Vagina (tissue), 2 donors: ENCODE results near the gene JADE2. TPM values are rescaled to one million over a fixed set of nuclear protein-coding genes. Genes with fewer than 3 reads are reported as not detected.
A peak's percentile ranks its signal among the peaks of the same experiment; 100 is the strongest.

Experiments used
- DNase-seq, 2 donors: peaks; one replicate each; pipeline ENCODE4 v3.0.0-alpha.2; 2017; ENCODE audit errors: extremely low spot score in 2 of 2
- H3K27ac ChIP-seq: fragments of 200-600 bp; sonication (generic); one replicate; pipeline ENCODE4 v1.5.1; 2019
- H3K27me3 ChIP-seq: fragments of 200-600 bp; sonication (generic); one replicate; pipeline ENCODE4 v1.5.1; 2019
- H3K36me3 ChIP-seq, 2 donors: fragments of 200-600 bp; sonication (generic); one replicate each; pipeline ENCODE4 v1.5.1; 2017 to 2019
- H3K4me1 ChIP-seq: fragments of 200-600 bp; sonication (generic); one replicate; pipeline ENCODE4 v1.5.1; 2019
- H3K4me3 ChIP-seq, 2 donors: fragments of 200-600 bp; sonication (generic); 1 replicate in 1 of 2; 2 replicates in 1 of 2; pipeline ENCODE4 v1.5.1; 2016 to 2019
- H3K9me3 ChIP-seq: fragments of 200-600 bp; sonication (generic); one replicate; pipeline ENCODE4 v1.5.1; 2019
- POLR2A ChIP-seq, 2 donors: fragments of 450-650 bp; IDR thresholded peaks; one replicate each; pipeline ENCODE4 v1.6.1; 2017; ENCODE audit warnings: antibody characterized with exemption in 2 of 2, mild to moderate bottlenecking in 2 of 2, moderate library complexity in 2 of 2
- POLR2AphosphoS5 ChIP-seq, 2 donors: sonication (generic); formaldehyde crosslinking; IDR thresholded peaks; one replicate each; pipeline ENCODE4 v1.9.0; 2017; ENCODE audit warnings: antibody characterized with exemption in 2 of 2, mild to moderate bottlenecking in 2 of 2, low read depth in 1 of 2; ENCODE audit not compliant: insufficient read depth in 1 of 2
- intact Hi-C: fragments of 100-400 bp; cut with DNase I; formaldehyde crosslinking; loops from one replicate; pipeline ENCODE4 v1.15.1; 2023
- total RNA-seq: library from RNA; depleted of rRNA; stranded (reverse); fragments of >200 nt; gene quantifications from one replicate; pipeline ENCODE4 v1.2.3, GENCODE V29; 2016
- TF ChIP-seq, protein P1 (sequence below), 3 experiments: fragments of 450-650 bp in 2 of 3; fragments of 200-600 bp in 1 of 3; sonication (generic) in 1 of 3; IDR thresholded peaks; one replicate each; pipeline ENCODE4 v1.5.1; 2017 to 2019; ENCODE audit warnings: antibody characterized with exemption in 3 of 3, mild to moderate bottlenecking in 2 of 3, moderate library complexity in 2 of 3

JADE2 gene
- total RNA-seq, 1 donor from 2014 or later, result 35.4 TPM

- H3K36me3 ChIP-seq, result peaks cover 0 to 7% of the 10 kb centered on the region in 2 donors
- H3K4me3 ChIP-seq, result no peak overlapping the region
- peaks cover 71% of the 10 kb centered on the region for H3K4me1 ChIP-seq
- H3K27ac ChIP-seq, result no peak overlapping the region
- no peaks in the 10 kb centered on the region for H3K9me3 ChIP-seq
- TF ChIP-seq, protein P1, sequence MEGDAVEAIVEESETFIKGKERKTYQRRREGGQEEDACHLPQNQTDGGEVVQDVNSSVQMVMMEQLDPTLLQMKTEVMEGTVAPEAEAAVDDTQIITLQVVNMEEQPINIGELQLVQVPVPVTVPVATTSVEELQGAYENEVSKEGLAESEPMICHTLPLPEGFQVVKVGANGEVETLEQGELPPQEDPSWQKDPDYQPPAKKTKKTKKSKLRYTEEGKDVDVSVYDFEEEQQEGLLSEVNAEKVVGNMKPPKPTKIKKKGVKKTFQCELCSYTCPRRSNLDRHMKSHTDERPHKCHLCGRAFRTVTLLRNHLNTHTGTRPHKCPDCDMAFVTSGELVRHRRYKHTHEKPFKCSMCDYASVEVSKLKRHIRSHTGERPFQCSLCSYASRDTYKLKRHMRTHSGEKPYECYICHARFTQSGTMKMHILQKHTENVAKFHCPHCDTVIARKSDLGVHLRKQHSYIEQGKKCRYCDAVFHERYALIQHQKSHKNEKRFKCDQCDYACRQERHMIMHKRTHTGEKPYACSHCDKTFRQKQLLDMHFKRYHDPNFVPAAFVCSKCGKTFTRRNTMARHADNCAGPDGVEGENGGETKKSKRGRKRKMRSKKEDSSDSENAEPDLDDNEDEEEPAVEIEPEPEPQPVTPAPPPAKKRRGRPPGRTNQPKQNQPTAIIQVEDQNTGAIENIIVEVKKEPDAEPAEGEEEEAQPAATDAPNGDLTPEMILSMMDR (IDR thresholded peaks at IDR 0.05), result no peak
- TF ChIP-seq POLR2A (IDR thresholded peaks at IDR 0.05) (no peak), POLR2AphosphoS5 (IDR thresholded peaks at IDR 0.05; ENCODE audit: insufficient read depth in 1 of 2, low read depth in 1 of 2) (no peak)
- intact Hi-C loops, result no loop called here
- no peak for DNase-seq
- H3K27me3 ChIP-seq, result no peaks in the 10 kb centered on the region
Observed at GRCh38 chr5:134547066-134547465, 21.6 kb downstream of the JADE2 start.

DNA sequence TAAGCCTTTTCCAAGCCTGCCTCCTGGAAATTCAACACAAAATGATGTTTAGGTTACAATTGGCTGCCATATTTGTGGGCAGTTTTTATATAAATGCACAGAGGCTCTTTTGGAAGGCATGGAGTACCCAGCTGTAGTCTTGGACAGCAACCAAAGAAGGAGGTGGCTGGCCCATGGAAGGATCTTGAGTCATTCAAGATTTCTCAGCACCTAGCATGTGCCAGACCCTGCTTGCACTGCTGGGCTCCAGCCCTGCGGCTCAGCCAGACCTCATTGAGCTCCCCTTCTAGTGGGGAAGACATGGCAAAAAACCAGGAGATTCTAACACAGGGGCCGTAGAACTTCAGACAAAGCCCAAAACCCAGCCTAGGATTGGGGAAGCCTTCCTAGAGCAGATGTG is 22.1 kb downstream of the JADE2 start:
- Histone ChIP-seq H3K36me3 (peaks cover 0 to 12% of the 10 kb centered on the region in 2 donors), H3K4me1 (peaks cover 76% of the 10 kb centered on the region), H3K9me3 (no peaks in the 10 kb centered on the region), H3K4me3 (no peak overlapping the region), H3K27ac (no peak overlapping the region), H3K27me3 (no peaks in the 10 kb centered on the region)
- TF ChIP-seq POLR2AphosphoS5 (IDR thresholded peaks at IDR 0.05; ENCODE audit: insufficient read depth in 1 of 2, low read depth in 1 of 2) (peak in 1 of 2 donors; percentile 17), POLR2A (IDR thresholded peaks at IDR 0.05) (no peak)
- TF ChIP-seq, protein P1 (IDR thresholded peaks at IDR 0.05), result no peak
- intact Hi-C loops, result no loop called here
- no peak for DNase-seq

- peaks cover 79% of the 10 kb centered on the region for H3K4me1 ChIP-seq
- H3K27me3 ChIP-seq, result no peaks in the 10 kb centered on the region
- intact Hi-C loops, result no loop called here
- TF ChIP-seq POLR2AphosphoS5 (IDR thresholded peaks at IDR 0.05; ENCODE audit: insufficient read depth in 1 of 2, low read depth in 1 of 2), result no peak
- TF ChIP-seq POLR2A (IDR thresholded peaks at IDR 0.05), result no peak
- TF ChIP-seq, protein P1 (IDR thresholded peaks at IDR 0.05), result no peak
- no peak overlapping the region for H3K27ac ChIP-seq
- no peak overlapping the region for H3K4me3 ChIP-seq
- no peaks in the 10 kb centered on the region for H3K9me3 ChIP-seq
- no peak for DNase-seq
- peaks cover 0 to 17% of the 10 kb centered on the region in 2 donors for H3K36me3 ChIP-seq
Observed at GRCh38 chr5:134547999-134548658, 22.7 kb downstream of the JADE2 start.

DNA sequence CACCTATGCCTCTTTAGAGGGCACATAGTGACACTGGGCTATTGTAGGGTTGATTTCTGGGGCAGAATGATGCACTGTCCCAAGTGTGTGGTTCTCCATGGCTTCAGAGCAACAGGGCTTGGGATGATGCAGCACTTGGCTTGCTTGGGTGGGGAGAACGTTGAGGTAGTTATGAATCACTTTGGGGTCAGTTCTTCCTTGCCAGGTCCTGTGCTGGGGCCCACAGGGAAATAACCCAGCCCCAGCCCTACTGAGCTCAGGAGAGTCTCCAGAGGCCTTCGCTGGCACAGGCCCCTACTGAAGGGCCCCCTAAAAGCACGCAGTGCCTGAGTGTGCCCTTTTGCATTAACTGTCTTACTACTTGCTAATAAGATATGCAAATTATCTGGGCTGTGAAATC is 24.2 kb downstream of the JADE2 start:
- no peaks in the 10 kb centered on the region for H3K9me3 ChIP-seq
- DNase-seq, result no peak
- peaks cover 80% of the 10 kb centered on the region for H3K4me1 ChIP-seq
- TF ChIP-seq, protein P1 (IDR thresholded peaks at IDR 0.05), result no peak
- TF ChIP-seq POLR2A (IDR thresholded peaks at IDR 0.05) (no peak), POLR2AphosphoS5 (IDR thresholded peaks at IDR 0.05; ENCODE audit: insufficient read depth in 1 of 2, low read depth in 1 of 2) (no peak)
- H3K4me3 ChIP-seq, result no peak overlapping the region
- peaks cover 0 to 19% of the 10 kb centered on the region in 2 donors for H3K36me3 ChIP-seq
- H3K27me3 ChIP-seq, result no peaks in the 10 kb centered on the region
- intact Hi-C loops, result no loop called here
- H3K27ac ChIP-seq, result no peak overlapping the region
